GM12878 (cell line): ENCODE results near the gene EBI3. TPM values are rescaled to one million over a fixed set of nuclear protein-coding genes. Genes with fewer than 3 reads are reported as not detected.

Experiments
- ATAC-seq: fragments of 200-7000 bp; cut with Tn5 transposase; 3 replicates; pipeline ENCODE4 v1.9.1; 2020; ENCODE audit warnings: mild to moderate bottlenecking, moderate library complexity
- BruUV-seq: library from RNA; stranded (reverse); fragments of 400-500 nt; replicated peaks from 2 replicates; lab custom pipeline; 2021; lab: Mats Ljungman, UMichigan
- CTCF ChIA-PET: fragments of 300-600 bp; sonication (Branson Sonifier 250); formaldehyde crosslinking; extraction: SDS; loops from one replicate; lab custom pipeline; 2021; ENCODE audit warnings: inconsistent platforms; lab: Yijun Ruan, JAX
- POLR2A ChIA-PET: fragments of 350-600 bp; formaldehyde crosslinking; extraction: SDS; loops from one replicate; lab custom pipeline; 2021; ENCODE audit warnings: inconsistent platforms; lab: Charles Lee
- RAD21 ChIA-PET: fragments of 300-600 bp; sonication (Branson Sonifier 250); formaldehyde crosslinking; loops from one replicate; lab custom pipeline; 2023; ENCODE audit warnings: antibody characterized with exemption; ENCODE audit not compliant: unreplicated experiment; lab: Charles Lee
- SMC1A ChIA-PET: fragments of 300-600 bp; sonication (Branson Sonifier 250); formaldehyde crosslinking; loops from one replicate; lab custom pipeline; 2023; ENCODE audit not compliant: unreplicated experiment, uncharacterized antibody; lab: Charles Lee
- DNase-seq: peaks from one replicate; pipeline ENCODE4 v3.0.0-alpha.2; 2011; ENCODE audit warnings: low read depth, low spot score
- FAIRE-seq: peaks from 3 replicates; lab custom pipeline; 2011; peaks lifted over from hg19 to GRCh38; lab: Jason Lieb, UNC
- H2AFZ ChIP-seq: 2 replicates; pipeline ENCODE4 v1.6.0; 2011; ENCODE audit warnings: low read depth, low read length, control low read depth; ENCODE audit not compliant: control insufficient read depth
- H3K27ac ChIP-seq: 2 replicates; pipeline ENCODE4 v1.5.1; 2011; ENCODE audit warnings: control low read depth; ENCODE audit not compliant: control insufficient read depth, insufficient read depth
- H3K27me3 ChIP-seq, 2 experiments: replicated peaks in 1 of 2; 2 replicates each; pipeline versions ENCODE4 v1.6.0 to v1.6.1; 2011; ENCODE audit warnings: low read length in 1 of 2; ENCODE audit not compliant: control insufficient read depth in 2 of 2, insufficient read depth in 2 of 2
- H3K36me3 ChIP-seq, 2 experiments: 2 replicates each; pipeline ENCODE4 v1.5.1; 2011; ENCODE audit warnings: low read length in 1 of 2; ENCODE audit not compliant: control insufficient read depth in 2 of 2, insufficient read depth in 2 of 2
- H3K4me1 ChIP-seq: 2 replicates; pipeline ENCODE4 v1.6.1; 2011; ENCODE audit warnings: mild to moderate bottlenecking, low read length, moderate library complexity, mixed read lengths; ENCODE audit not compliant: control insufficient read depth, insufficient read depth
- H3K4me2 ChIP-seq: 2 replicates; pipeline ENCODE4 v1.6.0; 2011; ENCODE audit warnings: control low read depth; ENCODE audit not compliant: control insufficient read depth, insufficient read depth
- H3K4me3 ChIP-seq: fragments of 200-600 bp; sonication (generic); 2 replicates; pipeline ENCODE4 v1.5.1; 2016
- H3K79me2 ChIP-seq: 2 replicates; pipeline ENCODE4 v1.6.0; 2011; ENCODE audit warnings: low read length; ENCODE audit not compliant: control insufficient read depth, insufficient read depth
- H3K9ac ChIP-seq: 2 replicates; pipeline ENCODE4 v1.8.0; 2011; ENCODE audit warnings: low read length, control low read depth, mixed read lengths; ENCODE audit not compliant: control insufficient read depth, insufficient read depth
- H3K9me3 ChIP-seq: replicated peaks from 3 replicates; pipeline ENCODE4 v1.5.1; 2011; ENCODE audit warnings: mild to moderate bottlenecking, low read length; ENCODE audit not compliant: control insufficient read depth, insufficient read depth
- H4K20me1 ChIP-seq: 2 replicates; pipeline ENCODE4 v1.6.0; 2011; ENCODE audit not compliant: control insufficient read depth, insufficient read depth
- CBX5 ChIP-seq: sonication (generic); IDR thresholded peaks from 2 replicates; pipeline ENCODE4 v1.6.1; 2016; ENCODE audit warnings: low read depth, moderate library complexity, mild to moderate bottlenecking, inconsistent platforms
- EED ChIP-seq: sonication (generic); IDR thresholded peaks from 2 replicates; pipeline ENCODE4 v1.6.1; 2016; ENCODE audit warnings: antibody characterized with exemption, low read depth
- FOXM1 ChIP-seq: IDR thresholded peaks from 2 replicates; pipeline ENCODE4 v1.6.1; 2012; ENCODE audit warnings: low read depth, mild to moderate bottlenecking, inconsistent platforms, low read length, moderate library complexity
- NFXL1 ChIP-seq: fragments of 450-650 bp; IDR thresholded peaks from 2 replicates; pipeline ENCODE4 v1.6.1; 2017; ENCODE audit warnings: antibody characterized with exemption, mild to moderate bottlenecking, borderline replicate concordance
- PML ChIP-seq: IDR thresholded peaks from 2 replicates; pipeline ENCODE4 v1.6.1; 2012; ENCODE audit warnings: low read length, inconsistent platforms
- POLR2A ChIP-seq: IDR thresholded peaks from 2 replicates; pipeline ENCODE4 v1.6.1; 2011; ENCODE audit warnings: low read depth, mild to moderate bottlenecking, low read length
- POLR2AphosphoS5 ChIP-seq: IDR thresholded peaks from 2 replicates; pipeline ENCODE4 v1.6.1; 2011; ENCODE audit warnings: mild to moderate bottlenecking, low read length, inconsistent platforms
- SPI1 ChIP-seq: IDR thresholded peaks from 2 replicates; pipeline ENCODE4 v1.6.1; 2011; ENCODE audit warnings: low read depth, mild to moderate bottlenecking, low read length, moderate library complexity, borderline replicate concordance; ENCODE audit not compliant: insufficient read depth
- WGBS: methylation state at CpG from one replicate; pipeline ENCODE4 v1.1.6; 2016; ENCODE audit warnings: low lambda C conversion rate; ENCODE audit not compliant: insufficient replicate concordance, insufficient coverage; ENCODE audit errors: missing lambda C conversion rate; 5-methylcytosine and 5-hydroxymethylcytosine counted together
- in situ Hi-C: fragments of 300-500 bp; cut with MboI; formaldehyde crosslinking; loops from 9 replicates; pipeline ENCODE4 v1.14.3; 2018; ENCODE audit warnings: mixed read lengths
- intact Hi-C: fragments of 100-400 bp; cut with micrococcal nuclease; formaldehyde crosslinking; loops from one replicate; pipeline ENCODE4 v1.14.2; 2022; ENCODE audit not compliant: unreplicated experiment
- polyA plus RNA-seq, 11 experiments: library from polyadenylated mRNA; depleted of rRNA in 4 of 11; unstranded in 6 of 11; stranded (reverse) in 5 of 11; fragments of >200 nt; fragmentation: Nextera tagmentation in 4 of 11; fragmentation: Illumina TruSeq in 1 of 11; extraction: Ambion mirVana in 4 of 11; extraction: Trizol in 1 of 11; gene quantifications; 1 replicate in 1 of 11; 2 replicates in 10 of 11; pipeline versions ENCODE4 v1.2.1 to v1.2.3, GENCODE V29; 2011 to 2016; ENCODE audit warnings: inconsistent platforms in 2 of 11, missing spikeins in 2 of 11, low read depth in 1 of 11
- total RNA-seq, 4 experiments: library from RNA; depleted of rRNA in 3 of 4; stranded (reverse); fragments of >200 nt in 3 of 4; fragmentation: Illumina TruSeq in 1 of 4; extraction: Trizol in 1 of 4; gene quantifications; 2 replicates each; pipeline versions ENCODE4 v1.2.1 to v1.2.3, GENCODE V29; 2013 to 2021
- TF ChIP-seq, protein P1 (sequence below): IDR thresholded peaks from 2 replicates; pipeline ENCODE4 v1.6.1; 2012; ENCODE audit warnings: low read depth, low read length, improper control_type of control experiment
- TF ChIP-seq, protein P2 (sequence below): fragments of 150-350 bp; IDR thresholded peaks from 2 replicates; pipeline ENCODE4 v1.6.1; 2014; ENCODE audit warnings: mild to moderate bottlenecking, low read depth, low read length
- TF ChIP-seq, protein P3 (sequence below): fragments of 450-650 bp; IDR thresholded peaks from 2 replicates; pipeline ENCODE4 v1.6.1; 2016; ENCODE audit warnings: mild to moderate bottlenecking

The EBI3 gene
- total and polyA plus RNA-seq, 10 of the 15 experiments (the other 5 are each of a cell fraction or from before 2014, with no cell fraction given): 22.0 to 288 (median 186) TPM

DNA sequence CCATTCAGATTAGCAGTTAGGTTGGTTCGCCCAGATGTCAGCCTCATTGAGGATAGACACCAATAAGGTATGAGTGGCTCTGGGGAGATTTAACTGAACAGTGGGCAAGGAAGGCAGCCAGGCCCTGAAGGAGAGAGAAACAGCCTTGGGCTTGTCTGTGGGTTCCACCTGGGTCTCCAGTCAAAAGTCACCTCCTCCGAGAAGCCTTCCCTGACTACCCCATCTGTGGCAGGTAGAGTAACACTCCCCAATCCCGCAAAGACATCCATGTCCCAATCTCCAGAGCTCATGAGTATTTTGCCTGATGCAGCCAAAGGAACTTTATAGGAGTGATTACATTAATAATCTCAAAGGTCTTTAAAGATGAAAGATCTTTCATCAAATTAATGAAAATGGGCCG lies 9.5 kb downstream of the EBI3 start:
- ChIA-PET SMC1A (no interaction called here), RAD21 (no interaction called here), CTCF (interaction anchor here (1.6 kb wide), 1 partner anchor 9 kb away, joined by 4 read pairs; the partner anchor contains the start of gene EBI3), POLR2A (interaction anchor here (0.7 kb wide), 1 partner anchor 397 kb away, joined by 4 read pairs; no protein-coding TSS in a partner anchor)
- H3K9ac ChIP-seq: no peak overlapping the region
- H3K4me3 ChIP-seq: no peak overlapping the region
- no peak overlapping the region for H3K4me2 ChIP-seq
- H3K27ac ChIP-seq: no peak overlapping the region
- 89% methylated on average over 4 of the region's 4 CpGs for WGBS
- BruUV-seq: no TSS peak
- no peak for DNase-seq
- in situ Hi-C loops: no loop called here
- H3K9me3 ChIP-seq: peaks cover 7% of the 10 kb centered on the region; the same call in 2 of the 3 replicates
- H3K4me1 ChIP-seq: peaks cover 13% of the 10 kb centered on the region
- H3K79me2 ChIP-seq: peaks cover 3% of the 10 kb centered on the region; the same call in 1 of the 2 replicates
- peaks cover 2 to 21% of the 10 kb centered on the region in 2 experiments; a peak in 3 of 4 replicates for H3K36me3 ChIP-seq
- H4K20me1 ChIP-seq: no peaks in the 10 kb centered on the region
- H3K27me3 ChIP-seq: no peaks in the 10 kb centered on the region
- intact Hi-C loops: no loop called here
- ATAC-seq: no peak
- FAIRE-seq: no peak
- TF ChIP-seq POLR2A: 0 out of 2 replicates have a peak, but pooled peaks have one; percentile 27
- TF ChIP-seq, protein P1, sequence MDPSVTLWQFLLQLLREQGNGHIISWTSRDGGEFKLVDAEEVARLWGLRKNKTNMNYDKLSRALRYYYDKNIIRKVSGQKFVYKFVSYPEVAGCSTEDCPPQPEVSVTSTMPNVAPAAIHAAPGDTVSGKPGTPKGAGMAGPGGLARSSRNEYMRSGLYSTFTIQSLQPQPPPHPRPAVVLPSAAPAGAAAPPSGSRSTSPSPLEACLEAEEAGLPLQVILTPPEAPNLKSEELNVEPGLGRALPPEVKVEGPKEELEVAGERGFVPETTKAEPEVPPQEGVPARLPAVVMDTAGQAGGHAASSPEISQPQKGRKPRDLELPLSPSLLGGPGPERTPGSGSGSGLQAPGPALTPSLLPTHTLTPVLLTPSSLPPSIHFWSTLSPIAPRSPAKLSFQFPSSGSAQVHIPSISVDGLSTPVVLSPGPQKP: no peak
- TF ChIP-seq, all 136 proteins: peak for 1
- no peak overlapping the region for H2AFZ ChIP-seq

DNA sequence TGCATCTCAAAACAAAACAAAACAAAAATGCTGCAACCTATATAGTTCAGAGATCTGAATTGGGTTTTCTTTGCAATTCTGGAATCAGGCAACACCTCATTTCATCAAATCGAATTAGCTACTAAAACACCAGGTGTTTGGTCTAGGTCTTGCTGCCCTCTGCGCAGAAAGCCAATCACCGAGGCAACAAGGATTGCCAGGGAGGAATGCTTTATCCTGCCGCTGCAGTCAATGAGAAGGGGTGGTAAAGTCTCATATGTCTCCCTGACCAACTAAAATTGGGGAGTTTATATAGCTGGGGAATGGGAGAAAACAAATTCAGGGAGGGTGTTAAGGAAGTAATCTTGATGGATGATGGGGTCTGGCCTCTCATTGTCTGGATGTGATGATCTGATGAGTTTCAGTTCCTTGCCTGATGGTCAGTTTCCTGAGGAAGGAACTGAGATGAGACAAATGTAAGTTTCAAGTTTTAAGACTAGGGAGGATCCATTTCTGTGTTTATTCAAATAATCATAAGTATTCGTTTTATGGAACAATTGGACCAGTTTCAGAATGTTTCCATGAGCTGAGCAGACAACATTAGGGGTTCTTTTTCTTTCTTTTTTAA lies 12.6 kb downstream of the EBI3 start:
- H3K9ac ChIP-seq: no peak overlapping the region
- peaks cover 18% of the 10 kb centered on the region for H3K4me1 ChIP-seq
- in situ Hi-C loops (loop anchor here (10.0 kb wide), 1 partner anchor 1443 kb away; the partner anchor contains the start of genes HSD11B1L and MICOS13), intact Hi-C loops (no loop called here)
- ChIA-PET POLR2A (interaction anchor here (0.9 to 6.9 kb wide), 4 partner anchors 10 to 160 kb away, joined by 3 to 45 read pairs (median 4); partner anchors contain the start of genes CHAF1A, EBI3 and MPND), RAD21 (interaction anchor here (1.4 kb wide), 1 partner anchor 9 kb away, joined by 5 read pairs; no protein-coding TSS in a partner anchor), CTCF (interaction anchor here (0.6 to 3.9 kb wide), 5 partner anchors 9 to 254 kb away, joined by 3 to 42 read pairs (median 3); partner anchors contain the start of gene EBI3), SMC1A (interaction anchor here (1.7 to 2.2 kb wide), 2 partner anchors 9 to 11 kb away, joined by 5 to 10 read pairs; no protein-coding TSS in a partner anchor)
- FAIRE-seq (no peak), ATAC-seq (no peak; the same call in 2 of the 3 replicates), DNase-seq (no peak)
- no peaks in the 10 kb centered on the region for H3K79me2 ChIP-seq
- peak overlapping the region; percentile 74 for H3K27ac ChIP-seq
- H3K4me2 ChIP-seq: peak overlapping the region; percentile 75
- H3K27me3 ChIP-seq: no peaks in the 10 kb centered on the region
- BruUV-seq: no TSS peak
- 62% methylated on average over 5 of the region's 5 CpGs for WGBS
- no peak overlapping the region for H2AFZ ChIP-seq
- peaks cover 7% of the 10 kb centered on the region; the same call in 2 of the 3 replicates for H3K9me3 ChIP-seq
- no peaks in the 10 kb centered on the region for H4K20me1 ChIP-seq
- H3K36me3 ChIP-seq: peaks cover 2 to 14% of the 10 kb centered on the region in 2 experiments; a peak in 3 of 4 replicates
- no peak overlapping the region for H3K4me3 ChIP-seq
- 0 out of 2 replicates have a peak, but pooled peaks have one; percentile 10 for TF ChIP-seq EED
- 0 out of 2 replicates have a peak, but pooled peaks have one; percentile 1 for TF ChIP-seq PML
- peak; percentile 90 for TF ChIP-seq NFXL1
- 0 out of 2 replicates have a peak, but pooled peaks have one; percentile 19 for TF ChIP-seq FOXM1
- TF ChIP-seq, protein P2, sequence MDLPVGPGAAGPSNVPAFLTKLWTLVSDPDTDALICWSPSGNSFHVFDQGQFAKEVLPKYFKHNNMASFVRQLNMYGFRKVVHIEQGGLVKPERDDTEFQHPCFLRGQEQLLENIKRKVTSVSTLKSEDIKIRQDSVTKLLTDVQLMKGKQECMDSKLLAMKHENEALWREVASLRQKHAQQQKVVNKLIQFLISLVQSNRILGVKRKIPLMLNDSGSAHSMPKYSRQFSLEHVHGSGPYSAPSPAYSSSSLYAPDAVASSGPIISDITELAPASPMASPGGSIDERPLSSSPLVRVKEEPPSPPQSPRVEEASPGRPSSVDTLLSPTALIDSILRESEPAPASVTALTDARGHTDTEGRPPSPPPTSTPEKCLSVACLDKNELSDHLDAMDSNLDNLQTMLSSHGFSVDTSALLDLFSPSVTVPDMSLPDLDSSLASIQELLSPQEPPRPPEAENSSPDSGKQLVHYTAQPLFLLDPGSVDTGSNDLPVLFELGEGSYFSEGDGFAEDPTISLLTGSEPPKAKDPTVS: no peak
- TF ChIP-seq SPI1: peak; percentile 83
- TF ChIP-seq POLR2AphosphoS5: no peak
- TF ChIP-seq, protein P3, sequence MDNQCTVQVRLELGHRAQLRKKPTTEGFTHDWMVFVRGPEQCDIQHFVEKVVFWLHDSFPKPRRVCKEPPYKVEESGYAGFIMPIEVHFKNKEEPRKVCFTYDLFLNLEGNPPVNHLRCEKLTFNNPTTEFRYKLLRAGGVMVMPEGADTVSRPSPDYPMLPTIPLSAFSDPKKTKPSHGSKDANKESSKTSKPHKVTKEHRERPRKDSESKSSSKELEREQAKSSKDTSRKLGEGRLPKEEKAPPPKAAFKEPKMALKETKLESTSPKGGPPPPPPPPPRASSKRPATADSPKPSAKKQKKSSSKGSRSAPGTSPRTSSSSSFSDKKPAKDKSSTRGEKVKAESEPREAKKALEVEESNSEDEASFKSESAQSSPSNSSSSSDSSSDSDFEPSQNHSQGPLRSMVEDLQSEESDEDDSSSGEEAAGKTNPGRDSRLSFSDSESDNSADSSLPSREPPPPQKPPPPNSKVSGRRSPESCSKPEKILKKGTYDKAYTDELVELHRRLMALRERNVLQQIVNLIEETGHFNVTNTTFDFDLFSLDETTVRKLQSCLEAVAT: 0 out of 2 replicates have a peak, but pooled peaks have one; percentile 15
- 0 out of 2 replicates have a peak, but pooled peaks have one; percentile 80 for TF ChIP-seq CBX5
